GM19025 (cell line): ENCODE results near the gene CLCN2.
A peak's percentile ranks its signal among the peaks of the same experiment; 100 is the strongest.

Experiments
- ATAC-seq: cut with Tn5 transposase; IDR thresholded peaks from one replicate; pipeline ENCODE4 v1.9.1; 2021; ENCODE audit warnings: mild to moderate bottlenecking, low read depth, moderate library complexity; ENCODE audit not compliant: unreplicated experiment

CLCN2 gene

GRCh38 chr3:184332370-184333090, 28.9 kb downstream of the CLCN2 start:
- ATAC-seq: no peak

DNA sequence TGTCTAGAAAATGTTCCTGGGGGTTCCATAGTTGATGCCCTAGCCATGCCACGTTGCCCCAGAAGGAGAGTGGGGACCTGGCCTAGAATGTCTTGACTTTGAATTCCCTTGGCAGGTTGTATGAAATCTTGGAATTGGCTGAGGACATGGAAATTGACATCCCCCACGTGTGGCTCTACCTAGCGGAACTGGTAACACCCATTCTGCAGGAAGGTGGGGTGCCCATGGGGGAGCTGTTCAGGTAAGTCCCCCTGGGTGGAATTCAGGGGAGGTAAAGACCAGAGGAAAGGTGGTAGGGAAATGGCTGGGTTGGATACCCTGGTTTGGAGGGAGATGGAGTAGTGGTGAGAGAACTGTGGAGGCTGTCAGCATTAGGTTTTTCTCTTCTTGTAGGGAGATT, 32.9 kb downstream of the CLCN2 start:
- no peak for ATAC-seq

DNA sequence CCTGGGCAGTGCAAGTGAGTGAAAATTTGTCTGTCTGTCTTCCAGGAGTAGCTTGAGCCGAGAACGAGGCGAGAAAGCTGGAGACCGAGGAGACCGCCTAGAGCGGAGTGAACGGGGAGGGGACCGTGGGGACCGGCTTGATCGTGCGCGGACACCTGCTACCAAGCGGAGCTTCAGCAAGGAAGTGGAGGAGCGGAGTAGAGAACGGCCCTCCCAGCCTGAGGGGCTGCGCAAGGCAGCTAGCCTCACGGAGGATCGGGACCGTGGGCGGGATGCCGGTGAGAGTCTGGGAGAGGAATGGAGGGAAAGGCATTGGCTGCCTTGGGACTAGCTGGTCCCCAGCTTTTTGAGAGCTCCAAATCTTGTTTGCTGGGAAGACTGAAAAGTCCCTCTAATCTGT, 34.2 kb downstream of the CLCN2 start:
- ATAC-seq: no peak

- no peak for ATAC-seq
Measured at GRCh38 chr3:184325715-184326369, 35.6 kb downstream of the CLCN2 start.

GRCh38 chr3:184325269-184325668, 36.1 kb downstream of the CLCN2 start:
- ATAC-seq: no peak

- no peak for ATAC-seq
Measured at GRCh38 chr3:184323696-184324095, 37.7 kb downstream of the CLCN2 start.

GRCh38 chr3:184322731-184323487, 38.5 kb downstream of the CLCN2 start:
- ATAC-seq: no peak

GRCh38 chr3:184321666-184322065, 39.7 kb downstream of the CLCN2 start:
- ATAC-seq: no peak

GRCh38 chr3:184320104-184320445, 41.3 kb downstream of the CLCN2 start:
- ATAC-seq: no peak

- no peak for ATAC-seq
Measured at GRCh38 chr3:184317201-184317600, 44.2 kb downstream of the CLCN2 start.

DNA sequence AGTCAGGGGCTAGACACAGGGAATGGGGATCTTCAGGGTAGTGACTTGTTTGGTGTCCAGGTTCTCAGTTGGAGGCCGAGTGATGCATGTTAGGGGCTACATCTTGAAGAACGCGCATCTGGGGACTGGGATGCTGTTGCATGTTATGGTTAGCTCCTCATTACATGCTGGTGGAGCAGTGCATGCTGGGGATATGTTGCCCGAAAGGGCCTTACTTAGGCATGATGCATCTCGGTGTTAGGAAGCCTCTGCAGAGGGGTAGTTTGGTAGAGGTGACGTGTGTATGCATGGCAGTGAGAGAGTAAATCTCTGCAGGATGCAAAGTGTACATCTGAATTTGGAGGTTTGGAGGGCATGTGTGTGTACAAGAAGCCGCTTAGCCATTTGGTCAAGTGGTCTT, 44.6 kb downstream of the CLCN2 start:
- ATAC-seq: no peak

- ATAC-seq: no peak
Measured at GRCh38 chr3:184315871-184316661, 45.3 kb downstream of the CLCN2 start.

DNA sequence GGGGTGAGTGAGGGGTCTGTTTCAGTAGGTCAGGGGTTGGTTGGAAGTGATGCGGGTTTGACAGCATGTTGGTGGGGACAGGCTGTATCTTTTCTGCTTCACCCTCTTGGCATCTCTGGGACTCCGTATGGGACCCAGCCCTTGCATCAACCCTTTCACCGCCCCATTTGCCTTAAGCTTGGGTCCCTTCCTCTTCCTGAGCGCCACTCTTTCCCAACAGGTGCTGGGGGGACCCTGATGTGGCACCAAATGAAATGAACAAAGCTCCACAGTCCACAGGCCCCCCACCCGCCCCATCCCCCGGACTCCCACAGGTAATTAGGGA, 45.9 kb downstream of the CLCN2 start:
- no peak for ATAC-seq

DNA sequence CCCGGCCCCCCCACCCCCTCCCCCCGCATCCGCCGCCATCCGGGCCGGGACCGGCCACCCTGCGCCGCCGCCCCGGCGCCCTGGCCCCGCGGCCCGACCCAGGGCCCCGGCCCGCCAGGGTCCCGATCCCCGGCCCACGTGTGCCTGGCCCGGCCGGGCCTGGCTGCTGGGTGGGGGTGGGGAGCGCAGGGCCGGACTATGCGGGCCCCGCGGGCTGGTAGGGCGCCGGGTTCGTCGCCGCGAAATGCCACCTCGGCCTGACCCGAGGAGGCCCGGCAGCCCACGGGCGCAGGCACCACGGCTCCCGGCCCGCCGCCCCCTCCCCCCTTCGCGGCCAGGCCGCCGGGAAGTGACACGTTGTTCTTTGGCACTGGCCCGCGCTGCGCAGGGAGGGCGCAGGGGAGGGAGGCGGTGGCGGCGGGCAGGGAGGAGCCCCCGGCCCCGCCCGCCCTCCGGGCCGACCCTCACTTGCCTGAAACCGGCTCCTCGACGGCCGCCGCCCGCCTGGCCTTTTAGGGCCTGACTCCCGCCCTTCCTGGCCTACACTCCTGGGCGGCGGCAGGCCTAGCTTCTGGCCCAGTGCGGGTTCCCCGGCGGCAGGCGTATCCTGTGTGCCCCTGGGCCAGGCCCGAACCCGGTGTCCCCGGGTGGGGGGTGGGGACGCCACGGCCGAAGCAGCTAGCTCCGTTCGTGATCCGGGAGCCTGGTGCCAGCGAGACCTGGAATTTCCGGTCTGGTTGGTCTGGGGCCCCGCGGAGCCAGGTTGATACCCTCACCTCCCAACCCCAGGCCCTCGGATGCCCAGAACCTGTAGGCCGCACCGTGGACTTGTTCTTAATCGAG, 46.5 kb downstream of the CLCN2 start:
- peak; percentile 48 for ATAC-seq

GRCh38 chr3:184314363-184314699, 47.1 kb downstream of the CLCN2 start, which contains the start of gene EIF4G1:
Gene EIF4G1 (plus strand): TSS chr3:184314606. CDS start chr3:184315797, 1,191 bp downstream.
- ATAC-seq: peak; percentile 80

DNA sequence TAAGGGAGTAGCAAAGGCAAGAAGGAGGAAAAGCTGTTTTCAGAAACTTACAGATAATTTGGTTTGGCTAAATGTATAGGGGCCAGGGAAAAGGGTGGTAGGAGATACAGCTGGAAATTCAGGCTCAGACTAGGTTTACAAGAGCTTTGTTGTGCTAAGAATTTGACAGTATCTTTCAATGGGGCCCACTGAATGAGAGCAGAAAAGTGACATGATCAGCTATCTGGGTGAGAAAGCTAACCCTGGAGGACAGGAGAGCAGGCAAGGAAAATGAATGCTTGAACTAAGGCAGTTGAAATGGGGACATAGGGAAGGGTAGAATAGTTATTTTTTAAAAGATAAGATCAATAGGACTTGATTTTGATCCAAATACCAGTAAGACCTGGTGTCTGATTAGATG, 49.8 kb downstream of the CLCN2 start:
- no peak for ATAC-seq

- no peak for ATAC-seq
Measured at GRCh38 chr3:184308744-184309143, 52.7 kb downstream of the CLCN2 start.

DNA sequence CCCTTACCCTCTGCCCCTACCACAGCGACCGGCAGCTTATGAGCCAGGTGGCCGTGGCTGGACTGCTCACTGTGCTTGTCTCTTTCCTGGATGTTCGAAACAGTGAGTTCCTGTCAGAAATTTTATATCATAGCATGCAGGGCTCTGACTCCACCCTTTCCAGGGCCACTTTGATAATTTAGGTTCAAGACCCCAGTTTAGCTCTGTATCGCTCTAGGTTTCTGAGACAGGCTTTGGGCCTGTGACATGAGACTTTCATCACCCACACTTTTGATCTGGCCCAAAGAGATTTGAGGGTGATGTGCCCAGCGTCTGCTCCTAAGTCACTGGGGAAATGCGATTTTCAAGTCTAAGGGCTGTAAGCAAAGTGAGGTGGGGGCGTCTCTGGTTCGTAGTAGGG, 53.5 kb downstream of the CLCN2 start:
- no peak for ATAC-seq

DNA sequence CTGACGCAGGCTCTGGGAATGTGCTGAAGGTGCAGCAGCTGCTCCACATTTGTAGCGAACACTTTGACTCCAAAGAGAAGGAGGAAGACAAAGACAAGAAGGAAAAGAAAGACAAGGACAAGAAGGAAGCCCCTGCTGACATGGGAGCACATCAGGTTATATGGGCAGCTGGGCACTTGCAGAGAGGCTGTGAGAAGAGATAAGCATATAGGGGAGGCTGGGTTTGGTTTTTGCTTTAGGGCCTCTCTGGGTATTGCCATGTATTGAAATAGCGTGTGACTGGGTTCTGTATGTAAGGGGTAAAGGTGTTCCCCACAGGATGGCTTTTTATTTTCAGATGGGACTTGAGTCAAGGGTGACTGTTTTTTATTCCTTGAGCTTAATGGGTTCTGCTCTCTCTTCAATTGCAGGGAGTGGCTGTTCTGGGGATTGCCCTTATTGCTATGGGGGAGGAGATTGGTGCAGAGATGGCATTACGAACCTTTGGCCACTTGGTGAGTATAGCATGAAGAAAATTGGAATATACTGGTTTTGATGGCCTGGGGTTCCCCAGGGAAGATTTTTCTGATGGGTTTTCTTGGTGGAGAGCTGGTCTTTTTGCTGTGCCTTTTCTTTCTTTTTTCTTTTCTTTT, 54.9 kb downstream of the CLCN2 start:
- no peak for ATAC-seq

- ATAC-seq: no peak
Measured at GRCh38 chr3:184305577-184305976, 55.8 kb downstream of the CLCN2 start.
